Natural killer cell (primary cell): ENCODE measurements around the gene TLE3. TPM values are rescaled to one million over a fixed set of nuclear protein-coding genes. Genes with fewer than 3 reads are reported as not detected.
A peak's percentile ranks its signal among the peaks of the same experiment; 100 is the strongest.

Experiments used
- ATAC-seq, 3 donors: fragments of 150-1000 bp in 2 of 3; fragments of 200-7000 bp in 1 of 3; cut with Tn5 transposase; 1 replicate in 1 of 3; 2 replicates in 2 of 3; pipeline ENCODE4 v1.10.0; 2021; ENCODE audit warnings: mild to moderate bottlenecking in 2 of 3, moderate library complexity in 2 of 3
- DNase-seq, 2 donors: peaks; one replicate each; pipeline versions ENCODE4 v3.0.0 to v3.0.0-alpha.2; 2013 to 2021; ENCODE audit warnings: mixed read lengths in 1 of 2
- H3K27ac ChIP-seq: one replicate; pipeline ENCODE4 v1.5.1; 2013; ENCODE audit warnings: mild to moderate bottlenecking, low read length
- H3K27me3 ChIP-seq: one replicate; pipeline ENCODE4 v1.6.1; 2013; ENCODE audit warnings: low read length; ENCODE audit not compliant: control insufficient read depth, insufficient read depth
- H3K36me3 ChIP-seq: one replicate; pipeline ENCODE4 v1.6.1; 2013; ENCODE audit warnings: low read length; ENCODE audit not compliant: control insufficient read depth, insufficient read depth
- H3K4me1 ChIP-seq: one replicate; pipeline ENCODE4 v1.6.1; 2013; ENCODE audit warnings: low read length; ENCODE audit not compliant: control insufficient read depth, insufficient read depth
- H3K4me3 ChIP-seq: one replicate; pipeline ENCODE4 v1.5.1; 2013; ENCODE audit warnings: low read length
- H3K9me3 ChIP-seq: one replicate; pipeline ENCODE4 v1.6.1; 2013; ENCODE audit warnings: low read length; ENCODE audit not compliant: control insufficient read depth, insufficient read depth
- H3K27ac Mint-ChIP-seq, 2 donors: one replicate each; pipeline ENCODE4 v1.8.0; 2022; ENCODE audit warnings: mild to moderate bottlenecking in 2 of 2, mixed read lengths in 2 of 2, moderate library complexity in 1 of 2
- H3K27me3 Mint-ChIP-seq, 2 donors: one replicate each; pipeline ENCODE4 v1.8.0; 2022; ENCODE audit warnings: low read depth in 2 of 2, mixed read lengths in 2 of 2
- H3K36me3 Mint-ChIP-seq: one replicate; pipeline ENCODE4 v1.8.0; 2022; ENCODE audit warnings: mixed read lengths
- H3K4me1 Mint-ChIP-seq, 2 donors: one replicate each; pipeline ENCODE4 v1.8.0; 2022; ENCODE audit warnings: mixed read lengths in 2 of 2
- H3K4me3 Mint-ChIP-seq: one replicate; pipeline ENCODE4 v1.8.0; 2022; ENCODE audit warnings: mild to moderate bottlenecking, moderate library complexity, mixed read lengths
- H3K9me3 Mint-ChIP-seq, 2 donors: one replicate each; pipeline ENCODE4 v1.8.0; 2022; ENCODE audit warnings: mixed read lengths in 2 of 2
- CTCF ChIP-seq: fragments of 200-600 bp; IDR thresholded peaks from one replicate; pipeline ENCODE4 v1.8.0; 2022; ENCODE audit warnings: antibody characterized with exemption
- WGBS: methylation state at CpG from one replicate; pipeline ENCODE4 v1.1.7; 2013; ENCODE audit warnings: missing lambda C conversion rate; ENCODE audit not compliant: insufficient coverage; 5-methylcytosine and 5-hydroxymethylcytosine counted together
- intact Hi-C: fragments of 100-400 bp; cut with micrococcal nuclease; formaldehyde crosslinking; loops from one replicate; pipeline ENCODE4 v1.14.2; 2022
- total RNA-seq, 4 donors: library from RNA; stranded (reverse); fragments of 120-200 nt in 1 of 4; gene quantifications; one replicate each; pipeline versions ENCODE4 v1.2.3 to v1.2.4, GENCODE V29; 2013 to 2022

Gene TLE3
- total RNA-seq, 3 donors from 2014 or later (not counting 1 experiment from before 2014, with no cell fraction given): 32.1 to 94.9 (median 36.7) TPM

GRCh38 chr15:70087708-70088352 lies 9.9 kb downstream of the TLE3 start:
- Histone ChIP-seq H3K4me3 (no peak overlapping the region), H3K36me3 (peaks cover 19% of the 10 kb centered on the region), H3K27me3 (no peaks in the 10 kb centered on the region), H3K27ac (no peak overlapping the region), H3K9me3 (no peaks in the 10 kb centered on the region), H3K4me1 (peaks cover 44% of the 10 kb centered on the region)
- Mint-ChIP-seq H3K9me3 (no peaks in the 10 kb centered on the region), H3K4me1 (peaks cover 35 to 79% of the 10 kb centered on the region in 2 donors), H3K36me3 (no peaks in the 10 kb centered on the region), H3K27me3 (peaks cover 22 to 54% of the 10 kb centered on the region in 2 donors), H3K27ac (no peak overlapping the region), H3K4me3 (no peak overlapping the region)
- 83% methylated on average over 9 of the region's 12 CpGs for WGBS
- intact Hi-C loops: no loop called here
- no peak for TF ChIP-seq CTCF
- DNase-seq (no peak), ATAC-seq (no peak)

GRCh38 chr15:70086636-70087035 lies 11.1 kb downstream of the TLE3 start:
- H3K4me3 ChIP-seq: no peak overlapping the region
- peaks cover 32% of the 10 kb centered on the region for H3K4me1 ChIP-seq
- H3K4me1 Mint-ChIP-seq: peaks cover 23 to 69% of the 10 kb centered on the region in 2 donors
- no peak overlapping the region for H3K27ac ChIP-seq
- H3K4me3 Mint-ChIP-seq: no peak overlapping the region
- H3K27me3 ChIP-seq: no peaks in the 10 kb centered on the region
- ATAC-seq (peak in 1 of 3 donors; percentile 69), DNase-seq (no peak)
- no peaks in the 10 kb centered on the region for H3K36me3 Mint-ChIP-seq
- no peaks in the 10 kb centered on the region for H3K9me3 Mint-ChIP-seq
- H3K27ac Mint-ChIP-seq: no peak overlapping the region
- H3K36me3 ChIP-seq: peaks cover 29% of the 10 kb centered on the region
- no peaks in the 10 kb centered on the region for H3K9me3 ChIP-seq
- no peak for TF ChIP-seq CTCF
- intact Hi-C loops: no loop called here
- peaks cover 16 to 42% of the 10 kb centered on the region in 2 donors for H3K27me3 Mint-ChIP-seq
- 51% methylated on average over 4 of the region's 5 CpGs for WGBS

- Histone ChIP-seq H3K36me3 (peaks cover 36% of the 10 kb centered on the region), H3K27ac (no peak overlapping the region), H3K9me3 (no peaks in the 10 kb centered on the region), H3K4me1 (peaks cover 20% of the 10 kb centered on the region), H3K4me3 (no peak overlapping the region), H3K27me3 (no peaks in the 10 kb centered on the region)
- H3K36me3 Mint-ChIP-seq: no peaks in the 10 kb centered on the region
- intact Hi-C loops: no loop called here
- WGBS: 75% methylated on average over 6 of the region's 6 CpGs
- H3K27ac Mint-ChIP-seq: no peak overlapping the region
- H3K4me3 Mint-ChIP-seq: no peak overlapping the region
- no peaks in the 10 kb centered on the region for H3K9me3 Mint-ChIP-seq
- peaks cover 18 to 50% of the 10 kb centered on the region in 2 donors for H3K4me1 Mint-ChIP-seq
- TF ChIP-seq CTCF: no peak
- peak in 1 of 3 donors; percentile 75 for ATAC-seq
- DNase-seq: no peak
- H3K27me3 Mint-ChIP-seq: peaks cover 0 to 21% of the 10 kb centered on the region in 2 donors
These were observed 13.3 kb downstream of the TLE3 start for GRCh38 chr15:70084461-70084860.

DNA sequence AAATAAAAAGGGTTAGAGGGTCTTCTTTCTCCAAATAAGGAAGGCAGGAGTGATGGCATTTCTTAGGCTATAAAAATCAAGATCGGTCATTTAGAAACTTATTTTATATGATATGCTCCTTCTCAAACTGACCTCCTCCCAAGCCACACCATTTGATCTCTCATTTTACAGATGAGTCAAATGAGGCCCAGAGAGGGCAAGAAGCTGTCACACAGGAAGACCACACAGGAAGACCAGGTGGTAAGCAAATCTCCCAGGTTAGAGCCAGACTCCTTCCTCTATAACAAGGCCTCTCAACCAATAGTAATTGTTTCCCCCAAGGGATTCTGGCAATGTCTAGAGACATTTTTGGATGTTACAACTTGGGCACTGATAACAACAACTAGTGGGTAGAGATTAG lies 13.8 kb downstream of the TLE3 start:
- Histone ChIP-seq H3K36me3 (peaks cover 33% of the 10 kb centered on the region), H3K4me3 (no peak overlapping the region), H3K4me1 (peaks cover 20% of the 10 kb centered on the region), H3K27ac (no peak overlapping the region), H3K27me3 (no peaks in the 10 kb centered on the region), H3K9me3 (no peaks in the 10 kb centered on the region)
- WGBS: 57% methylated on average over 1 of the region's 1 CpG
- DNase-seq: peak in 1 of 2 donors; percentile 39
- Mint-ChIP-seq H3K36me3 (no peaks in the 10 kb centered on the region), H3K27me3 (peaks cover 0 to 16% of the 10 kb centered on the region in 2 donors), H3K27ac (no peak overlapping the region), H3K4me1 (peaks cover 18 to 50% of the 10 kb centered on the region in 2 donors), H3K9me3 (no peaks in the 10 kb centered on the region), H3K4me3 (no peak overlapping the region)
- intact Hi-C loops: no loop called here
- TF ChIP-seq CTCF: no peak
- ATAC-seq: peak in 1 of 3 donors; percentile 48
